ENCODE data around the gene RAB3IL1.

The RAB3IL1 gene

DNA sequence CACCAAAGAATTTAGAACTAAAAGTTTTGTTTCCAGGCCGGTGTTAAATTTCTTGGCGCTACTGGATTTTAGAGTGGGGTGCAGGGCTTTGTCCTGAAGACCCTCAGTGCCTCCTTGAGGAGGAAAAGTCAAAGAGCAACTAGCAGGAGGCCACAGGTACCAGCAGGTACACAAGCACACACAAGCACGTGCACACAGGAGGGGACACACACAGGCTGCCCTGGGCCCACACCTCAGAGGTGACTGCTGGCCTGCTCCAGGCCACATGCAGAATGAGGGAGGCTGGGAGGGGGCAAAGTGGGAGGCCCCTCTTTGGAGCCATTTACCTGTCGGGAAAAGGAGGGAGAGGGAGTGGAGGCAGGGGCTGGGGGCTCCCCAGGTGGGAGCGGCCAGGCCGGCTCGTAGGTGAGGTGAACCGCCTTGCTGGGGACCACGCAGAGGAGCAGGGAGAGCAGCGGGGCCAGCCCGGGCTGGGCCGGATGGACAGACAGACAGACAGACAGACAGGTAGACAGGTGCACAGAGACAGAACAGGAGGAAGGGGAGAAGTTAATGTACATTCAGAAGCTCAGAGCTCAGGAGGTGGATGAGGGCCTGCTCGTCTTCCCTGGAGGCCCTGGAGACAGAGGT, 12.2 kb downstream of the RAB3IL1 start:
- DNase-seq (ENCODE audit: low read depth, low spot score): no peak

DNA sequence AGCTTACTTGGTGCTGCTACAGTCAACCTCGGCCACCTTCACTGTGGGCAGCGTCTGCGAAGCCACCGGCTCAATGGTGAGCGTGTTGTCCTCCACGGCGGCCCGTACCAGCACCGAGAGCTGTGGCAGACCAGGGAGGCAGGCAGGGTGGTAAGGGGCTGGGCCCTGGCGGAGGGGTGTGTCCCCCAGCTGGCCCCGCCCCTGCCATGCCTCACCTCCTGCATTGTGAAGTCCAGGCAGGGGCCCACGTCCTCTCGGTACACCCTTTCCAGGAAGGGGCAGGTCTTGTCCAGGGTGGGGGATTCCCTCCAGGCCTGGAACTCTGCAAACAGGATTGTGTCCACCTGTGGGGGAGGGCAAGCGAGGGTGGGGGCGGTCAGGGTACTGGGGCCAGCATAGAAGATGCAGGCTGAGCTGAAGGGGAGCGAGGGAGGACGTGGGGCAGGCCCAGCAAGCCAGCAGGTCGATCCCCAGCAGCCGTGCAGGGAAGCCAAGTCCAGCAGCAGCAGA, 12.8 kb downstream of the RAB3IL1 start:
- DNase-seq (ENCODE audit: low read depth, low spot score): no peak

- DNase-seq (ENCODE audit: low read depth, low spot score): no peak
Measured at GRCh38 chr11:61903845-61904244, 13.5 kb downstream of the RAB3IL1 start.

DNA sequence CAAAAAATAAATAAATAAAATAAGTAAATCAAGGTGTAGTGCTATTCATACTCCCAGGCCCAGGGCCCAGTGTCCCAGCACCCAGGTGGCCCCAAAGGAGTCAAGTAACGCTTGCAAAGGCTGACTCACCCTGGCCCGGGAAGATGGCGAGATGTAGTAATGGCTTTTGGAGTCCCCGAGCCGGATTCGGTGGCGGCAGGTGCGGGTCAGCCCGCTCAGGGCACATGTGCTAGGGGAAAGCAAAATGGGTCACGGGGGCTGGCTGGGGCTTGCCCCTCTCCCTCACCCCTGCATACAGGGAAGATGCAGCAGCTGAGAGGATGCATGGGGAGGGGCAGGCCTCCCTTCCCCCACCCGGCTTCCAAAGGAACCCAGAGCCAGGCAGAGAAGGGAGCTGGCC, 15.1 kb downstream of the RAB3IL1 start:
- DNase-seq (ENCODE audit: low read depth, low spot score): no peak

DNA sequence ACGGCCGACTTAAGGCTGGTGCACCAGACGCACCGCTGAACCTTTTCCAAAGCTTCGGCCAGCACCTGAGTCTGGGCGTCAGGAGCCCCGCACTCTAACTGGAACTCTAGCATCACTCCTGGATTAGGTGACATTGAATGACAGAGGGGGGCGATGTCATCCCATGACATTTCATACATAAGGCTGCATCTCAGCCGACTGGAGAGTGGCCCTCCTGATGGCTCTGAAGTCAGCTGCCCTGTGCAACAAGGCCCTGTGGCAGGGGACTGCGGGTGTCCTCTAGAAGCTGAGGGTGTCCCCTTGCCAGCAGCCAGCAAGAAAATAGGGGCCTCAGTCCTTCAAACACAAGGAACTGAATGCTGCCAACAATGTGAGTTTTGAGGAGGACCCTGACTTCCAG, 16.0 kb downstream of the RAB3IL1 start:
- no peak for DNase-seq (ENCODE audit: low read depth, low spot score)

DNA sequence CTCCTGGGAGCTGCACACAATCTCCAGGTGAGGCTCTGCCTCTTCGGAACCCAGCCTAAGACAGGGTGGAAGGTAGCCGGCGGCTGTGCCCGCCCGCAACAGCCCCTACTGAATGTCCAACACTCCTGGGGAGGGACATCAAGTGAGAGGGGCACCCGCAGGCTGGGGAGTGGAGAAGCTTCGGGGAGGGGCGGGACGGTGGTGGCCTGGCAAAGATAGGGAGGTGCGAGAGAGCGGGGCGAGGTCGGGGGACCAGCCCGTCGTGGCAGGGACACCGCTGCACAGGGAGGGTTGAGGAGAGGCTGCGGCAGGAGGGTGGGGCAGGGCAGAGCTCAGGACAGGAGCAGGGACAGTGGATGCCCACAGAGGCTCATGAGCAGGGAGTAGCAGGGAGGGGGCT, 17.1 kb downstream of the RAB3IL1 start:
- no peak for DNase-seq (ENCODE audit: low read depth, low spot score)

DNA sequence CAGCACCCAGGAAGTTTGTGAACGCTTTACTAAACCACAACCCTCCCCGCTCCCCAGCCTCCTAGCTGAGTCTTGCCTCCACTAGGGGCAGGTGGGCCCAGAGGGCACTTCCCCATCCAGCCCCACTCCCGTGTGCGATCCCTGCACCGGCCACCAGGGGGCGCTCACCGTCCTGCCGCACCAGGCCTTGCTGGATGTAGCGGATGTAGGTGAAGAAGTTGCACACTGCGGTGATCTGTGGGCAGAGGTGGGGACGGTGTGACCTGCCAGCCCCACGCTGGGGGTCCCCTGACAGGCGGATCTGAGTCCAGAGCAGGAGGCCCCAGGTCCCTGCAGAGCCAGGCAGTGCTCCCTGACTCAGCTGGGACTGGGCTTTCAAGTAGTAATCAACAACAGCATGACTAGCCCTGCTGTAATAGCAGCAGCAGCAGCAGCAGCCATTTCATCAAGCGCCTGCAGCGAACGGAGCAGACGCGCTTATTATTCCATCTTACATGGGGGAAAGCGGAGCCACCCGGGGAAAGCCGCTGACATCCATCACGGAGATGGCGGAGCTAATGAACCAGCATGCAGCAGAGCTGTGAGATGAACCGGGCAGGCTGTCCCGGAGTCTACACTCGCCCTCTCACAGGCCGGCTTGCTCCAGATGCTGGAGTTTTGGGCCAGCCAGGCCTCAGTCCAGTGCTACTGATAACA, 18.1 kb downstream of the RAB3IL1 start:
- DNase-seq (ENCODE audit: low read depth, low spot score): peak; percentile 84

GRCh38 chr11:61898247-61898582, 19.2 kb downstream of the RAB3IL1 start:
- DNase-seq (ENCODE audit: low read depth, low spot score): no peak

GRCh38 chr11:61897387-61898246, 19.7 kb downstream of the RAB3IL1 start:
- DNase-seq (ENCODE audit: low read depth, low spot score): peak; percentile 49

- DNase-seq (ENCODE audit: low read depth, low spot score): no peak
Measured at GRCh38 chr11:61896665-61897386, 20.5 kb downstream of the RAB3IL1 start.

DNA sequence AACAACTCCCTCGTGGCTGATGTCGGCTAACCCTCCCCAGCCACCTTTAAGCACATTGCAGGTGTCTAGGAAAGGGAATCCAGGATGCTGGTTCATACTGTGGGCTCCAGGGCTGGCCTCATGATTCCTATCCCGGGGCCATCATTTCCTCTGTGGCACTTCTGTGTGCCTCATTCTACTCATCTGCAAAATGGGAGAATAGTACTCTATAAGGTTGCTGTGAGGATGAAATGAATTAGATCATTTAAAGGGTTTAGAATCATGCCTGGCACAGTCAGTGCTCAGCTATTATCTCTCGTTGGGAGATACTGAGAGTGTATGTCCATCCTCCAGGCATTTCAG, 21.7 kb downstream of the RAB3IL1 start:
- DNase-seq (ENCODE audit: low read depth, low spot score): no peak

DNA sequence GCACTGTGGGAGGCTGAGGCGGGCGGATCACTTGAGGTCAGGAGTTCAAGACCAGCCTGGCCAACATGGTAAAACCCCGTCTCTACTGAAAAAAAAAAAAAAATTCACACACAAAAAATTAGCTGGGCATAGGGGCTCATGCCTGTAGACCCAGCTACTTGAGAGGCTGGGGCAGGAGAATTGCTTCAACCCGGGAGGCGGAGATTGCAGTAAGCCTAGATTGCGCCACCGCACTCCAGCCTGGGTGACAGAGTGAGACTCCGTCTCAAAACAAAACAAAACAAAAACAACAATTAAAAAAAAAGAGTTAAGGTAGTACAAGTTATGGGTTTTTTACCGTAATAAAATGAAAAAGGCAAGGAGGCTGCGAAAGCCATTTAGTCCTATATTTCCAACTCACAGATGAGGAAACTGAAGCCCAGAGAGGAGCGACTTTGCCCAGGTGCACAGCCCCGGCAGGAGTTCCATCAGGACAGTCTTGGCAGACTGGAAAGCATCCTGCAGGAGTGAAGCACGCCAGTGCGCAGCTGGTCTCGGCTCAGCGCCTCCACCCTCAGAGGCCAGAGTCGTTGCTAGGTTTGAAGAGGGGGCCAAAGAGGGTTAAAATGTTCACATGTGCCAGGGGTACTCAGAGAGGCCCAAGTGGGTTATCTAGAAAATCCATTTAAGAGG, 22.2 kb downstream of the RAB3IL1 start:
- DNase-seq (ENCODE audit: low read depth, low spot score): no peak

GRCh38 chr11:61893981-61894380, 23.4 kb downstream of the RAB3IL1 start:
- no peak for DNase-seq (ENCODE audit: low read depth, low spot score)

DNA sequence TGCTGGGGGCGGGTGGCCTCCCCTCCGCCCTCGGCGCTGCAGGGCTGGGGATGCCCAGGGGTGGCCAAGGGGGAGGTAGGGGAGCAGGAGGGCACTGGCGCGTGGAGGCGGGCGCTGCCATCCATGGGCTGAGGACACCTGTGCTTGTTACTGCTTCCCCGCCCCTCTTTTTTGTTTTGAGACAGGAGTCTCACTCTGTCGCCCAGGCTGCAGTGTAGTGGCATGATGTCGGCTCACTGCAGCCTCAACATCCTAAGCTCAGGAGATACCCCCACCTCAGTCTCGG, 25.3 kb downstream of the RAB3IL1 start:
- DNase-seq (ENCODE audit: low read depth, low spot score): peak; percentile 20

DNA sequence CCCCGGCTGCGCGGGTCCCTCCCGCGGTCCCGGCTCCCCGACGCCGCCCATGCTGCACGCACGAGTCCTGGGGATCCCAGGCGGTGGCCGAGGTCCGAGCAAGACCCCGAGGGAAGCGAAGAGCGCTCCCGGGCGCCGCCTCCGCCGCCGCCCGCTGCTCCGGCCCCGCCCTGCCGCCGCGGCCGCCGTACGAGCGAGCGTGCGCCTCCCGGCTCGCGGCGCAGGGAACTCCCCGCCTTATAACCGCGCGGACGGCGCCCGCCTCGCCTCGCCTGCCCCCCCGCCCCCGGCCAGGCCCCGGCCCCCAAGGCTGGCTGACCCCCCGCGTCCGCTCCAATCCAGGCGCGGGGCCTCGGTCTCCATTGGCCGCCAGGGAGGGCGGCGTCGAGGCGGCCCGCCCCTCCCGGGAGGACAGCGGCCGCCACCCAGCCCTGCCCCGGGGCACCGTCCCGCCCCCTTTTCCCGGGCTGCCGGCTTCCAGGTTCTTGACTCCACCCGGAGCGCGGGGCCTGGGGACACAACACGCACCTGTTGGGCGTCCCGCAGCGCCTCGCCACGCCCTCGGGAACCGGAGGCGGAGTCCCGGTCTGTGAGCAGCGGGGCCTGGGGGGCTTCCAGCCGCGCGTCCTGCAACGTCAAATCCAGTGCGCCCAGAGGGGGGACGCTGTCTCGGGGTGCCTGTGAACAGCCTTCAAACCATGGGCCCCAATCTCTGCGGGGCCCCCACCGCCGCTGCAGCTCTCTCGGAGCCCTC, 25.9 kb downstream of the RAB3IL1 start, which contains the start of gene FADS3:
Gene FADS3, minus strand, starts transcription at position 215 of the 754 bp plus-strand sequence. Its CDS starts 164 bp downstream, at position 51.
- DNase-seq (ENCODE audit: low read depth, low spot score): no peak

DNA sequence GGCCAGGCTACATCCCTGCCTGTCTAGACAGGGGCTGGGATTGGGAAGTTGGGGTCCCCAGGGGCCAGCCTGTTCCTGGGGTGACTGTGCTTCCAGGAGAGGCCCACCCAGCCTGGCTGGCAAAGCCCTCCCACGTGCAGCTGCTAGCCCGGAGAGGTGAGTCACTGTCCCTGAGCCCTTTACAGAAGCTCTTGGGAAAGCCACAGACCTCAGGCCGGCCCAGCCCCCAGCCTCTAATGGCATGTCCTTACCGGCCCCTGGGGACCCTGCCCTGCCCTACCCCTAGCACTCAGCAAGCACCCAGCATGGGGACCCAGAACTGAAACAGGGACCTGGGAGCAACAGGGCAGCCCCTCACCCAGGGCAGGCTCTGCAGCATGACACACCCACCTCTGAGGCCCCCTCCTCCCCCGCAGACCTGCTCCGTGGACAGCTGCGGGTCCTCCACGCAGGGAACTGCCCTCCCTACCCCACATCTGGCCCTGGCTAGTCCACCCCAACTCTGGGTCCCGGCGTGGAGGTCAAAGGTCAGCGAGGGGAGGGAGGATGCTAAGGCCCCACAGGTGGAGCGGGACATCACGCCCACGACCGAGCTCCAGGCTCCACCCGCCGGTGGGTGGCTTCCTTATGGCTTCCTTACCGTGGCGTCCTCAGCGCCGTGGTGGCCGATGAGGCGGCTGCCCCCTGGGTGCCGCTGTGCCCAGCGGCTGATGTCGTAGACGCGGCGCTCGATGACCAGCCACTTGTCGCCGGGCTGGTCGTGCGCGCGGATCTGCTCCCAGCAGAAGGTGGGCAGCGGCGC, 26.6 kb downstream of the RAB3IL1 start:
- DNase-seq (ENCODE audit: low read depth, low spot score): no peak

- DNase-seq (ENCODE audit: low read depth, low spot score): no peak
Measured at GRCh38 chr11:61889831-61890230, 27.5 kb downstream of the RAB3IL1 start.

DNA sequence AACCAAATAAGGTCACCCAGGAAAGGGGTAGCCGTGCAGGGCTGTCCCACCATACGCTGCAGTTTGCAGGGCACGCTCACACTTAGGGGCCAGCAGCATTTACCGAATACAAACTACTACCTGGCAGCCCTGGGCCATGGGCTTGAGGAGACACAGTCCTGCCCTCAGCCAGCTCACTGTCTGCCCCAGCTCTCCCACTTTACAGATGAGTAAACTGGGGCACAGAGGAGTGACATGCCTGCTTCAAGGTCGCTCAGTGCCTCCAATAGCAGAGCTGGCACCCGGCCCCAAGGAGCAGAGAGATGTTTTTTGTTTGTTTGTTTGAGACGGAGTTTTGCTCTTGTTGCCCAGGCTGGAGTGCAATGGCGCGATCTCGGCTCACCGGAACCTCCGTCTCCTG, 28.8 kb downstream of the RAB3IL1 start:
- DNase-seq (ENCODE audit: low read depth, low spot score): no peak

GRCh38 chr11:61887839-61888494, 29.4 kb downstream of the RAB3IL1 start:
- DNase-seq (ENCODE audit: low read depth, low spot score): no peak
